Measurements from ENCODE around the gene PHACTR1.

DNA sequence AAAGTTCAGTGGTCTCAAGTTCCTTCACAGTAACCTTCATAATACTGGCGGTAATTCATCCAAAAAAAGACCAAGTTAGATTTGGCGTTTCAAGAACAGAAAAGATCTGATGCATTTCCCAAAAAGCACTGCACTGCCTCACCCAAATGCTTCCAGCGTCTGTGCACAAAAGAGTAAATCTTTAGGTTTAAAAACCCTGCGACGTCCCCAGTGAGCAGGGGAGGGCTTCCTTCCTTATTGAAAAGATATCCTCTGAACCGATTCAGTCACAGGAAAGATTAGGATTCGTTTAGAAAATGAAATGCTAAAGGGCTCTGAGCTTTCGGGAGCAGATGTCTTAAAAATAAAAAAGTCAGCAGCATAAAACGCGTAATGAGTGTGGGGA lies 611.1 kb downstream of the PHACTR1 start:
- TF ChIP-seq POLR2AphosphoS5 (IDR thresholded peaks at IDR 0.05; ENCODE audit: low read depth, low read length) (no peak), POLR2A (IDR thresholded peaks at IDR 0.05; ENCODE audit: low read depth, low read length) (no peak), TAF1 (IDR thresholded peaks at IDR 0.05; ENCODE audit: low read depth, low read length) (no peak), POU2F2 (IDR thresholded peaks at IDR 0.05; ENCODE audit: low read depth, low read length) (no peak)

Data from GM12891 (cell line).